Keratinocyte (primary cell): ENCODE data around the gene TMEM54.

Experiments used
- EZH2 ChIP-seq: IDR thresholded peaks from one replicate; pipeline ENCODE4 v1.6.1; 2012; ENCODE audit warnings: inconsistent platforms, mild to moderate bottlenecking, low read length, moderate library complexity
- TF ChIP-seq, protein P1 (sequence below), 3 experiments: IDR thresholded peaks in 1 of 3; conservative IDR thresholded peaks in 1 of 3; optimal IDR thresholded peaks in 1 of 3; 2 replicates in 2 of 3; 3 replicates in 1 of 3; pipeline versions ENCODE3 to v1.5.1; 2011; ENCODE audit warnings: low read length in 3 of 3, mild to moderate bottlenecking in 3 of 3, moderate library complexity in 2 of 3, control low read depth in 1 of 3, inconsistent platforms in 1 of 3; ENCODE audit not compliant: insufficient read depth in 2 of 3; ENCODE audit errors: extremely low read depth in 1 of 3

DNA sequence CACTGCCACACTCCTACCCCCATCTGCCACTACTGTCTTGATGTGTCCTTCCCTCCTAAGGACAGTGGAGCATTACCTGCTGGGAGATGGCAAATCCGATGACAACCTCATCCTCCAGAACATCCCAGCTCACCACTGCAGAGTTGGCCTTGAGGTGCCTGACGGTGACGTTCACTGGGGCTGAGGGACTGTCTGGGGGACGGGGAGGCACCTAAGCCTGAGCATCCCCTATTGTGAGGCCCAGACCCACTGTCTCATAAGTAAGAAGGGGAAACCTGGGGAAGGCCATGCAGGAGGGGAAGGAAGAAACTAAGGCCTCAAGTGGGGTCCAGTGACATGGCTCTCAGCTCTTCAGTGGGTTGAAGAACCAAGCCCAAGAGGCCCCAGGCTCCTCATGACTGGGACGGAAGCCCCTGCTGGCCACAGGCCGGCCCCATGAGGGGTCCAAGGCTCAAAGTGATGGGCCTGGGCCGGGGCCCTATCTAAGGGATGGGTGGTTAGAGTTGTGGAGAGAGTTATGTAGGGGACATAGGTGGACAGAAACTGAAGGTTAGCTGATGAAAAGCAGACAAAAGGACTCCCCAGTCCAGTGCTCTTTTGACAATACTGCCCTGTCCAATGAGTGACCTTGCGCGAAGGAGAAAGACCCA is 32.3 kb downstream of the TMEM54 start:
- TF ChIP-seq, protein P1, sequence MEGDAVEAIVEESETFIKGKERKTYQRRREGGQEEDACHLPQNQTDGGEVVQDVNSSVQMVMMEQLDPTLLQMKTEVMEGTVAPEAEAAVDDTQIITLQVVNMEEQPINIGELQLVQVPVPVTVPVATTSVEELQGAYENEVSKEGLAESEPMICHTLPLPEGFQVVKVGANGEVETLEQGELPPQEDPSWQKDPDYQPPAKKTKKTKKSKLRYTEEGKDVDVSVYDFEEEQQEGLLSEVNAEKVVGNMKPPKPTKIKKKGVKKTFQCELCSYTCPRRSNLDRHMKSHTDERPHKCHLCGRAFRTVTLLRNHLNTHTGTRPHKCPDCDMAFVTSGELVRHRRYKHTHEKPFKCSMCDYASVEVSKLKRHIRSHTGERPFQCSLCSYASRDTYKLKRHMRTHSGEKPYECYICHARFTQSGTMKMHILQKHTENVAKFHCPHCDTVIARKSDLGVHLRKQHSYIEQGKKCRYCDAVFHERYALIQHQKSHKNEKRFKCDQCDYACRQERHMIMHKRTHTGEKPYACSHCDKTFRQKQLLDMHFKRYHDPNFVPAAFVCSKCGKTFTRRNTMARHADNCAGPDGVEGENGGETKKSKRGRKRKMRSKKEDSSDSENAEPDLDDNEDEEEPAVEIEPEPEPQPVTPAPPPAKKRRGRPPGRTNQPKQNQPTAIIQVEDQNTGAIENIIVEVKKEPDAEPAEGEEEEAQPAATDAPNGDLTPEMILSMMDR (optimal IDR thresholded peaks at IDR 0.05 in 1 of 3, IDR thresholded peaks at IDR 0.05 in 1 of 3, conservative IDR thresholded peaks at IDR 0.05 in 1 of 3; ENCODE audit: extremely low read depth in 1 of 3, insufficient read depth in 2 of 3, low read length in 3 of 3), result no peak
- TF ChIP-seq EZH2, result no peak
